ENCODE data around the gene PDE4D.

PDE4D gene

GRCh38 chr5:59583810-59584562 is 309.5 kb downstream of the PDE4D start:
- no peak overlapping the region for H3K4me3 ChIP-seq
- no peak overlapping the region for H3K27ac ChIP-seq
- DNase-seq = no peak
- intact Hi-C loops (cut with DNase I; ENCODE audit: low total_unique reads) = no loop called here
- peaks cover 0 to 22% (median 10%) of the 10 kb centered on the region in 4 donors for H3K4me1 ChIP-seq
- TF ChIP-seq CTCF (IDR thresholded peaks at IDR 0.05) = no peak
- H3K9me3 ChIP-seq = no peaks in the 10 kb centered on the region
- H3K27me3 ChIP-seq = no peaks in the 10 kb centered on the region
- no peaks in the 10 kb centered on the region for H3K36me3 ChIP-seq

- no peak overlapping the region for H3K27ac ChIP-seq
- H3K9me3 ChIP-seq = no peaks in the 10 kb centered on the region
- H3K4me3 ChIP-seq = no peak overlapping the region
- peaks cover 0 to 17% (median 10%) of the 10 kb centered on the region in 4 donors for H3K4me1 ChIP-seq
- intact Hi-C loops (cut with DNase I; ENCODE audit: low total_unique reads) = no loop called here
- no peaks in the 10 kb centered on the region for H3K36me3 ChIP-seq
- no peak for TF ChIP-seq CTCF (IDR thresholded peaks at IDR 0.05)
- no peak for DNase-seq
- no peaks in the 10 kb centered on the region for H3K27me3 ChIP-seq
Measured at GRCh38 chr5:59583151-59583809, 310.2 kb downstream of the PDE4D start.

- no peak for TF ChIP-seq CTCF (IDR thresholded peaks at IDR 0.05)
- intact Hi-C loops (cut with DNase I; ENCODE audit: low total_unique reads) = no loop called here
Measured at GRCh38 chr5:59582746-59583145, 310.8 kb downstream of the PDE4D start.

GRCh38 chr5:59579824-59580167 is 313.7 kb downstream of the PDE4D start:
- intact Hi-C loops (cut with DNase I; ENCODE audit: low total_unique reads) = no loop called here
- Histone ChIP-seq H3K9me3 (no peaks in the 10 kb centered on the region), H3K27me3 (no peaks in the 10 kb centered on the region), H3K36me3 (no peaks in the 10 kb centered on the region), H3K4me3 (no peak overlapping the region), H3K4me1 (no peaks in the 10 kb centered on the region), H3K27ac (no peak overlapping the region)
- no peak for DNase-seq
- no peak for TF ChIP-seq CTCF (IDR thresholded peaks at IDR 0.05)

More at GRCh38 chr5:59582746-59583145, 310.8 kb downstream of the PDE4D start:
- H3K4me1 ChIP-seq = peaks cover 0 to 12% (median 8%) of the 10 kb centered on the region in 4 donors
- no peaks in the 10 kb centered on the region for H3K27me3 ChIP-seq
- no peaks in the 10 kb centered on the region for H3K9me3 ChIP-seq
- H3K27ac ChIP-seq = no peak overlapping the region
- no peak overlapping the region for H3K4me3 ChIP-seq
- DNase-seq = no peak
- H3K36me3 ChIP-seq = no peaks in the 10 kb centered on the region

GRCh38 chr5:59579101-59579823 is 314.3 kb downstream of the PDE4D start:
- no peaks in the 10 kb centered on the region for H3K27me3 ChIP-seq
- H3K27ac ChIP-seq = no peak overlapping the region
- intact Hi-C loops (cut with DNase I; ENCODE audit: low total_unique reads) = no loop called here
- no peaks in the 10 kb centered on the region for H3K4me1 ChIP-seq
- no peak overlapping the region for H3K4me3 ChIP-seq
- no peaks in the 10 kb centered on the region for H3K9me3 ChIP-seq
- no peaks in the 10 kb centered on the region for H3K36me3 ChIP-seq
- no peak for DNase-seq
- no peak for TF ChIP-seq CTCF (IDR thresholded peaks at IDR 0.05)

Data from tibial artery (tissue), 4 donors.